Measurements from ENCODE around the gene DCD.
"Not testable (repeated sequence)": the region's sequence is repeated elsewhere in the genome, so short reads cannot be mapped to it uniquely, and the experiment has no call there.

The DCD gene

GRCh38 chr12:54649825-54650224, 1.7 kb upstream of the DCD start:
- DNase-seq = no peak
- Histone ChIP-seq H2AFZ (ENCODE audit: low read depth, low read length) (no peak overlapping the region), H3K4me3 (ENCODE audit: insufficient read depth in 1 of 2, low read depth in 1 of 2, low read length in 2 of 2) (no peak overlapping the region), H2BK120ac (ENCODE audit: low read depth, low read length) (no peak overlapping the region), H2BK15ac (ENCODE audit: low read depth, poor library complexity, severe bottlenecking) (no peak overlapping the region), H4K8ac (ENCODE audit: low read length) (no peak overlapping the region), H3K23ac (ENCODE audit: low read length in 2 of 2) (no peak overlapping the region), H3K9me3 (ENCODE audit: control insufficient read depth, low read length) (no peaks in the 10 kb centered on the region), H3K4me2 (ENCODE audit: low read length, poor library complexity, severe bottlenecking) (no peak overlapping the region), H4K91ac (ENCODE audit: low read length) (no peak overlapping the region), H3K18ac (ENCODE audit: low read depth in 1 of 2, low read length in 2 of 2) (no peak overlapping the region), H2BK5ac (ENCODE audit: low read depth, low read length, poor library complexity, severe bottlenecking) (no peak overlapping the region), H3K27me3 (ENCODE audit: control insufficient read depth in 1 of 2, insufficient read depth in 1 of 2, low read length in 2 of 2) (peaks cover 28 to 86% of the 10 kb centered on the region in 2 experiments), H3K79me1 (replicated peaks; ENCODE audit: low read length, poor library complexity, severe bottlenecking) (no peaks in the 10 kb centered on the region), H3K4ac (ENCODE audit: low read depth in 1 of 2, low read length in 2 of 2) (no peak overlapping the region), H3K9ac (ENCODE audit: low read length) (no peak overlapping the region), H3K36me3 (ENCODE audit: control insufficient read depth in 1 of 2, insufficient read depth in 2 of 2, low read depth in 1 of 2, low read length in 2 of 2) (no peaks in the 10 kb centered on the region), H3K4me1 (ENCODE audit: control insufficient read depth, insufficient read depth, low read depth, low read length) (no peaks in the 10 kb centered on the region), H2BK12ac (ENCODE audit: low read length in 2 of 2) (no peak overlapping the region), H2AK5ac (ENCODE audit: low read length, severe bottlenecking) (no peak overlapping the region), H3K27ac (ENCODE audit: low read length, poor library complexity, severe bottlenecking) (no peak overlapping the region), H3K14ac (ENCODE audit: low read length in 2 of 2) (no peak overlapping the region)
- WGBS = 40% methylated on average over 1 of the region's 1 CpG

- no peak overlapping the region for H3K23ac ChIP-seq (ENCODE audit: low read length in 2 of 2)
- H3K9ac ChIP-seq (ENCODE audit: low read length) = no peak overlapping the region
- H3K4me3 ChIP-seq (ENCODE audit: insufficient read depth in 1 of 2, low read depth in 1 of 2, low read length in 2 of 2) = no peak overlapping the region
- H3K9me3 ChIP-seq (ENCODE audit: control insufficient read depth, low read length) = no peaks in the 10 kb centered on the region
- H3K27me3 ChIP-seq (ENCODE audit: control insufficient read depth in 1 of 2, insufficient read depth in 1 of 2, low read length in 2 of 2) = peaks cover 25 to 36% of the 10 kb centered on the region in 2 experiments
- WGBS = 71% methylated on average over 1 of the region's 1 CpG
- no peak for DNase-seq
- H2BK120ac ChIP-seq (ENCODE audit: low read depth, low read length) = no peak overlapping the region
- H3K27ac ChIP-seq (ENCODE audit: low read length, poor library complexity, severe bottlenecking) = no peak overlapping the region
- no peak overlapping the region for H3K4ac ChIP-seq (ENCODE audit: low read depth in 1 of 2, low read length in 2 of 2)
- H3K4me1 ChIP-seq (ENCODE audit: control insufficient read depth, insufficient read depth, low read depth, low read length) = no peaks in the 10 kb centered on the region
- H3K36me3 ChIP-seq (ENCODE audit: control insufficient read depth in 1 of 2, insufficient read depth in 2 of 2, low read depth in 1 of 2, low read length in 2 of 2) = no peaks in the 10 kb centered on the region
- no peak overlapping the region for H2BK5ac ChIP-seq (ENCODE audit: low read depth, low read length, poor library complexity, severe bottlenecking)
- H2BK15ac ChIP-seq (ENCODE audit: low read depth, poor library complexity, severe bottlenecking) = no peak overlapping the region
- H2BK12ac ChIP-seq (ENCODE audit: low read length in 2 of 2) = no peak overlapping the region
- no peak overlapping the region for H4K91ac ChIP-seq (ENCODE audit: low read length)
- H4K8ac ChIP-seq (ENCODE audit: low read length) = no peak overlapping the region
- H2AK5ac ChIP-seq (ENCODE audit: low read length, severe bottlenecking) = no peak overlapping the region
- H2AFZ ChIP-seq (ENCODE audit: low read depth, low read length) = no peak overlapping the region
- no peak overlapping the region for H3K18ac ChIP-seq (ENCODE audit: low read depth in 1 of 2, low read length in 2 of 2)
- H3K4me2 ChIP-seq (ENCODE audit: low read length, poor library complexity, severe bottlenecking) = no peak overlapping the region
- no peak overlapping the region for H3K14ac ChIP-seq (ENCODE audit: low read length in 2 of 2)
- no peaks in the 10 kb centered on the region for H3K79me1 ChIP-seq (replicated peaks; ENCODE audit: low read length, poor library complexity, severe bottlenecking)
These were observed 6.6 kb downstream of the DCD start for GRCh38 chr12:54641554-54641953.

- H3K4ac ChIP-seq (ENCODE audit: low read depth in 1 of 2, low read length in 2 of 2) = no peak overlapping the region
- no peak overlapping the region for H3K27ac ChIP-seq (ENCODE audit: low read length, poor library complexity, severe bottlenecking)
- H4K91ac ChIP-seq (ENCODE audit: low read length) = no peak overlapping the region
- no peak overlapping the region for H3K9ac ChIP-seq (ENCODE audit: low read length)
- H3K23ac ChIP-seq (ENCODE audit: low read length in 2 of 2) = no peak overlapping the region
- H2BK15ac ChIP-seq (ENCODE audit: low read depth, poor library complexity, severe bottlenecking) = no peak overlapping the region
- 76% methylated on average over 3 of the region's 4 CpGs for WGBS
- no peak overlapping the region for H2BK12ac ChIP-seq (ENCODE audit: low read length in 2 of 2)
- H3K27me3 ChIP-seq (ENCODE audit: control insufficient read depth in 1 of 2, insufficient read depth in 1 of 2, low read length in 2 of 2) = peaks cover 24 to 31% of the 10 kb centered on the region in 2 experiments
- no peaks in the 10 kb centered on the region for H3K36me3 ChIP-seq (ENCODE audit: control insufficient read depth in 1 of 2, insufficient read depth in 2 of 2, low read depth in 1 of 2, low read length in 2 of 2)
- H2BK5ac ChIP-seq (ENCODE audit: low read depth, low read length, poor library complexity, severe bottlenecking) = no peak overlapping the region
- no peak overlapping the region for H3K4me2 ChIP-seq (ENCODE audit: low read length, poor library complexity, severe bottlenecking)
- no peak overlapping the region for H4K8ac ChIP-seq (ENCODE audit: low read length)
- DNase-seq = no peak
- H2AFZ ChIP-seq (ENCODE audit: low read depth, low read length) = no peak overlapping the region
- no peaks in the 10 kb centered on the region for H3K9me3 ChIP-seq (ENCODE audit: control insufficient read depth, low read length)
- H2AK5ac ChIP-seq (ENCODE audit: low read length, severe bottlenecking) = no peak overlapping the region
- no peak overlapping the region for H2BK120ac ChIP-seq (ENCODE audit: low read depth, low read length)
- no peak overlapping the region for H3K14ac ChIP-seq (ENCODE audit: low read length in 2 of 2)
- H3K79me1 ChIP-seq (replicated peaks; ENCODE audit: low read length, poor library complexity, severe bottlenecking) = no peaks in the 10 kb centered on the region
- no peaks in the 10 kb centered on the region for H3K4me1 ChIP-seq (ENCODE audit: control insufficient read depth, insufficient read depth, low read depth, low read length)
- H3K4me3 ChIP-seq (ENCODE audit: insufficient read depth in 1 of 2, low read depth in 1 of 2, low read length in 2 of 2) = no peak overlapping the region
- no peak overlapping the region for H3K18ac ChIP-seq (ENCODE audit: low read depth in 1 of 2, low read length in 2 of 2)
These were observed 7.1 kb downstream of the DCD start for GRCh38 chr12:54641089-54641488.

GRCh38 chr12:54639112-54639511, 9.1 kb downstream of the DCD start:
- not testable (repeated sequence) for H2BK15ac ChIP-seq (ENCODE audit: low read depth, poor library complexity, severe bottlenecking); H3K4ac ChIP-seq (ENCODE audit: low read depth in 1 of 2, low read length in 2 of 2); H3K4me2 ChIP-seq (ENCODE audit: low read length, poor library complexity, severe bottlenecking); H3K36me3 ChIP-seq (ENCODE audit: control insufficient read depth in 1 of 2, insufficient read depth in 2 of 2, low read depth in 1 of 2, low read length in 2 of 2); H2AK5ac ChIP-seq (ENCODE audit: low read length, severe bottlenecking); H2BK120ac ChIP-seq (ENCODE audit: low read depth, low read length); H2BK12ac ChIP-seq (ENCODE audit: low read length in 2 of 2); H3K4me3 ChIP-seq (ENCODE audit: insufficient read depth in 1 of 2, low read depth in 1 of 2, low read length in 2 of 2); H2BK5ac ChIP-seq (ENCODE audit: low read depth, low read length, poor library complexity, severe bottlenecking); H3K14ac ChIP-seq (ENCODE audit: low read length in 2 of 2); H4K8ac ChIP-seq (ENCODE audit: low read length); H3K79me1 ChIP-seq (replicated peaks; ENCODE audit: low read length, poor library complexity, severe bottlenecking); H3K27ac ChIP-seq (ENCODE audit: low read length, poor library complexity, severe bottlenecking); H4K91ac ChIP-seq (ENCODE audit: low read length); H3K23ac ChIP-seq (ENCODE audit: low read length in 2 of 2); H3K4me1 ChIP-seq (ENCODE audit: control insufficient read depth, insufficient read depth, low read depth, low read length); H3K9ac ChIP-seq (ENCODE audit: low read length); DNase-seq; H3K18ac ChIP-seq (ENCODE audit: low read depth in 1 of 2, low read length in 2 of 2); H3K9me3 ChIP-seq (ENCODE audit: control insufficient read depth, low read length); H2AFZ ChIP-seq (ENCODE audit: low read depth, low read length)
- 80% methylated on average over 1 of the region's 2 CpGs for WGBS
- H3K27me3 ChIP-seq (ENCODE audit: control insufficient read depth in 1 of 2, insufficient read depth in 1 of 2, low read length in 2 of 2) = peaks cover 14 to 19% of the 10 kb centered on the region in 2 experiments
